GM18505 (cell line): Measurements from ENCODE around the gene JMJD7.

Experiments
- ATAC-seq: cut with Tn5 transposase; IDR thresholded peaks from one replicate; pipeline ENCODE4 v1.9.1; 2021; ENCODE audit not compliant: unreplicated experiment
- POLR2A ChIP-seq: IDR thresholded peaks from 4 replicates; pipeline ENCODE4 v1.6.1; 2011; ENCODE audit warnings: borderline replicate concordance; ENCODE audit not compliant: insufficient read depth, insufficient read length; ENCODE audit errors: extremely low read depth

JMJD7 gene

GRCh38 chr15:41876007-41876406 is 48.1 kb downstream of the JMJD7 start:
- no peak for ATAC-seq
- TF ChIP-seq POLR2A = no peak

DNA sequence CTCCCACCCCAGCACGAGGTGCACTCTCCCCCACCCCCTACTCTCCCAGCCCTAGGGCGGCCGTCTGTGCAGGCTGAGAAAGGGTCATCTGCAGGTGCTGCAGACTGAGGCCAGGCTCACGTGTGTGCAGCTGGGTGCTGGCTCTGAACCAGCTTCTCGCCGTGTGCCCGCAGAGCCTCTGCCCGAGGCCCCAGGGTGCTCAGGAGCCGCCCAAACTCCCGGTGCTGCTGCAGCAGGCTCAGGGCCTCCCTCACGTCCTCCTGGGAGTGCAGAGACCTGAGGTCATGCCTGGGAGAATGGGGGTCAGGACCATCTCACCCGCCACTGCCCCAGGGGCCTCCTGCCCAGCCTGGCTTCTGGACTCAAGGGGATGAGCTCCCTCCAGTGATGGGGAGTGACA is 48.8 kb downstream of the JMJD7 start:
- ATAC-seq = no peak
- no peak for TF ChIP-seq POLR2A

DNA sequence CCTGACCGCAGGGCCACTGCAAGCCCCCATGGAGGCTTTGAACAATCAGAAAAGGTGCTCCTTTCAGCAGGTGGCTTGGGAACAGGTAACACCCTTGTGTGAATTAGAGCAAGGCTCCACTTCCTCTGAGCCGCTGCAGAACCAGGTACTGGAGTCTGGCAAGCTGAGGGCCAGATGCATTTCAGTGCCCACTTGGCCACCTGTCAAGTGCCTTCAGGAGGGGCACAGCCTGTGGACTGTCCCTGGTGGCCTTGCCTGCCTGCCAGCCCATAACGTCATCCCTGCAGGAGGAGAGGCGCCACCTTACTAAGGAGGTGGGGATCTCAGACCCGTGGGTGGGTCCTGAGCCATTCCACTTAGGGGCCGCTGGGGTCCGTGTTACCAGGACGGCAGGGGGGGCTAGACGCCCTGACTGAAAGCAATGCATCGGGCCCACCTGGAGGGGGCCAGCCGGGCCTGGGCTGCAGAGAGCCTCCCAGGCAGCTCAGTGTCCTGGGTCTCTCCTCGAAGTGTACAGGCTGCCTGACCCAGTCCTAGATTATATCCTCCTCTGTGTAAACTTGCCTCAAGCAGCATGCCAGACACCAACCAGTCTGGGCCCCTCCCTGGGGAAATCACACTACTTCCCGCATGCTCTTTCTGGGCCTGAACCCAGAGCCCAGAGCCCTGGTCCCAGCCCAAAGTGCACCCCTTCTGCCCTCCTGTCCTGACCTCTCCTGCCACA is 49.9 kb downstream of the JMJD7 start:
- no peak for ATAC-seq
- no peak for TF ChIP-seq POLR2A

DNA sequence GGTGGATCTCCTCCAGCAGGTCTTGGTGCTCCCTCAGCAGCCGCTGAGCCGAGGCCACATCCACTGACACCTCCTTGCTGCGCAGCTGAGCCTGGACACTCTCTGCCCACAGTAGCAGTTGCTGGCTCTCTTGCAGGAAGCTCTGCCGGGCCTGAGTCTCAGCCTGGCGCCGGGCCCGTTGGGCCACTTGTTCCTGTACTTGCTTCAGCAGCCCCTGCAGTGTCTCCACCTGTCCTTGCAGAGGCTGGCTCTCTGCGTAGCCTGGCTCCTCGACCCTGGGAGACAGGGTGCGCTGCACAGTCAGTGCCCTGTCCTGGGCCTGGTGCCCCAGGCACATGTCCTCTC is 50.4 kb downstream of the JMJD7 start:
- no peak for TF ChIP-seq POLR2A

DNA sequence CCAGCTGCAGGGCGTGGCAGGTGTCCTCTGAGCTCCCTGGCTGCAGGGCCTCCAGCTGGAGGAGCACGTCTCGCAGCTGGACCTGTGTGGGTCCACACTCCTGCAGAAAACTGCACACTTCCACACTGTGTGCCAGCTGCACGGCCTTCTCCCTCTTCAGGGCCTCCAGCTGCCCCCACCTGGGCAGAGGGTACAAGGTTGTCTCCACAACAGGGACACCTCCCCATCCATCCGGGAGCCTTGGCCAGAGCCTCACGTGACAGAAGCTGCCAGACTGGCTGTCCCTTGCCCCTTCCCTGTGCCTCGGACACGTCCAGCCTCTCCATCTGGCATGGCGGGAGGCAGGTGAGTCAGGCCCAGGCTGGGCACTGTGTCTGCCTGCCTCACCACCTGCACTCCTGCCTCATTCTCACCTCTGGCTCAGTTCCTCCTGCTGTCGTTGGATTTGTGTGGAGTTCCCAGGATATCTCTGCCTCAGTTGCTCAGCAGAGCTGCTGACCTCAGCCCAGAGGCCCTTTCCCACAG is 51.5 kb downstream of the JMJD7 start:
- ATAC-seq = no peak
- no peak for TF ChIP-seq POLR2A

More for the DNA sequence above, 50.4 kb downstream of the JMJD7 start:
- no peak for ATAC-seq

DNA sequence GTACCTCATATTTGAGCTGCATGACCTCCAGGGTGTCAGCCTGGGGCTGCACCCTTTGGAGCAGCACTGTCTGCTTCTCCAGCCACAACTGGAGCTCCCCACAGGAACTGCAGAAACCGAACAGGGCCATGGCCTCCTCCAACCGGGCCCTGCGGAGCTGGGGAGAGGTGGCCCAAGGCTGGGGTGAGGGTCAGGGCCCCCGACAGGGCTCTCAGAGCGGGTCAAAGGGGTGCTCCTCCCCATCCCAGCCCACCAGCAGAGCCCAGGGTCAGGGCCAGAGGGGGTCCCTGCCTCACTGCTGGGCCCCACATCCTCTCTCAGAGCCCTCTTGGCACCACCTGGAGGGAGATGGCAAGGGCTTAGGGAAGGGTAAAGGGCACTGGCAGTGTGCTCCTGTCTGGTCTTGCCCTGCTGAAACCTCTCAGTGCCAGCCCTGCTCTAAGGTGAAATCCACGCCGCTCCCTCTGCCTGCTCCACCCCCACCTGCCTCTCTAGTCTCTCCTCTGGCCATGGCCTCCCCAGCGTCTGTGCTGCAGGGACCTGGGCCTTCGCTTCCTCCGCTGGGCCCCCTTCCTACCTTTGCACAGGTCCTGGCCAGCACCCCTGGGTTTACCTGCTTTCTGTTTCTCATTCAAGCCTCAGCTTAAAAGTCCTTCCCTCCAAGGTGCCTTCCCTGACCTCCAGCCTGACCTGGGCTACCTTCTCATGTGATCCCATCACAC is 52.4 kb downstream of the JMJD7 start:
- no peak for ATAC-seq
- TF ChIP-seq POLR2A = no peak

DNA sequence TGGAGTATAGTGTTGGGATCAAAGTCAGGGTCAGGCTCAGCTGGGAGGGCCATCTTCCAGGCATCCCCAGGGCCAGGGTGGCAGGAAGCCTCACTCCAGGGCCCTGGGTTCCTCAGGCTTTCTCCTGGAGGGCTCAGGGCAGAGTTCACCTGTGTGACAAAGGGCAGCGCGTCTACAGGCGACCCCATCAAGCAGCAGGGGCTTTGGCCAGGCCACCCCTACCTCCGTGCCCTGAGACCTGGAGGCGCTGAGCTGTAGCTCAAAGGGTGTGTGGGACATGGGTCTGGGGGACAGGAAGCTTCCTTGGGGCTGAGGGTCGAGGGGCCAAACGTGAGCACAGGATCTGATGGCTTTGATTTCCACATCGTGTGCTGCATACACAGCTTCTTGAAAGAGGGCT is 53.2 kb downstream of the JMJD7 start:
- no peak for TF ChIP-seq POLR2A
- ATAC-seq = no peak

GRCh38 chr15:41881550-41881919 is 53.6 kb downstream of the JMJD7 start:
- no peak for TF ChIP-seq POLR2A
- ATAC-seq = no peak

GRCh38 chr15:41881920-41882688 is 54.2 kb downstream of the JMJD7 start:
- ATAC-seq = no peak
- TF ChIP-seq POLR2A = no peak

GRCh38 chr15:41882689-41883483 is 55.0 kb downstream of the JMJD7 start:
- no peak for TF ChIP-seq POLR2A
- no peak for ATAC-seq

- no peak for TF ChIP-seq POLR2A
- ATAC-seq = no peak
These were observed 55.6 kb downstream of the JMJD7 start for GRCh38 chr15:41883484-41883825.

DNA sequence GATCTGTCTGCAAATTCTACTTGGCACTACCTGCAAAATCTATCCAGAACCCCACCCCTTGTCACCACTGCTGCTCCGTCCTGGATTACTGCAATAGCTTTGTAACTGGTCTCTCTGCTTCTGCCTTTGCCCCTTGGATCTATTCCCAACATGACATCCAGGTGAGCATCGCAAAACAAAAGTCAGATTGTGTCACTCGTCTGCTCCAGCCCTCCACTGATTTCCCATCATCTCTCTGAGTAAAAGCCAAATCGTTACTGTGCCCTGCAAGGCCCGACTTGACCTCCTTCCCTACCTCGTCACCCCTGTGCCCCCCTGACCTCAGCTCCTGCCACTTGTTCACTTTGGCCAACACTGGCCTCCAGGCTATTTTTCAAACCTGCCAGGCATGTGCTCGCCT is 56.6 kb downstream of the JMJD7 start:
- no peak for TF ChIP-seq POLR2A
- no peak for ATAC-seq

- ATAC-seq = no peak
- no peak for TF ChIP-seq POLR2A
These were observed 57.4 kb downstream of the JMJD7 start for GRCh38 chr15:41885321-41885720.
